Left ventricle myocardium inferior (tissue), 1 donor: ENCODE results near the gene KCNJ15. TPM values are rescaled to one million over a fixed set of nuclear protein-coding genes. Genes with fewer than 3 reads are reported as not detected.

Experiments
- DNase-seq: peaks from one replicate; pipeline ENCODE4 v3.0.0-alpha.2; 2020
- H3K27ac ChIP-seq: fragments of 200-600 bp; replicated peaks from 2 replicates; pipeline ENCODE4 v1.8.0; 2021
- H3K27me3 ChIP-seq: fragments of 200-600 bp; 2 replicates; pipeline ENCODE4 v1.8.0; 2021; ENCODE audit warnings: low read depth
- H3K36me3 ChIP-seq: fragments of 200-600 bp; 2 replicates; pipeline ENCODE4 v1.8.0; 2021
- H3K4me1 ChIP-seq: fragments of 200-600 bp; 2 replicates; pipeline ENCODE4 v1.8.0; 2021
- H3K4me3 ChIP-seq: fragments of 200-600 bp; 2 replicates; pipeline ENCODE4 v1.8.0; 2021; ENCODE audit warnings: mild to moderate bottlenecking, moderate library complexity
- H3K9me3 ChIP-seq: fragments of 200-600 bp; replicated peaks from 2 replicates; pipeline ENCODE4 v1.8.0; 2021
- CTCF ChIP-seq: fragments of 200-600 bp; IDR thresholded peaks from 2 replicates; pipeline ENCODE4 v1.8.0; 2021; ENCODE audit warnings: antibody characterized with exemption, mild to moderate bottlenecking, borderline replicate concordance
- intact Hi-C: fragments of 100-400 bp; cut with micrococcal nuclease; formaldehyde crosslinking; loops from one replicate; pipeline ENCODE4 v1.11.0; 2022
- total RNA-seq: library from RNA; stranded (reverse); fragmentation: NEBNext Ultra II Directional; extraction: Animal tissue kit (Norgen Biotek cat#: 25700); gene quantifications from one replicate; pipeline ENCODE4 v1.2.1, GENCODE V29; 2021
- donor health status: DM: no; HTN: yes; CAD: no; lungs with severe emphysema.

Gene KCNJ15
- total RNA-seq, 1 donor from 2014 or later: 0.30 TPM

- H3K9me3 ChIP-seq: no peaks in the 10 kb centered on the region
- TF ChIP-seq CTCF: no peak
- intact Hi-C loops: no loop called here
- DNase-seq: no peak
- no peaks in the 10 kb centered on the region for H3K4me1 ChIP-seq
- H3K36me3 ChIP-seq: no peaks in the 10 kb centered on the region
- no peaks in the 10 kb centered on the region for H3K27me3 ChIP-seq
- H3K27ac ChIP-seq: no peak overlapping the region
- no peak overlapping the region for H3K4me3 ChIP-seq
Observed at GRCh38 chr21:38287476-38287875, 30.7 kb downstream of the KCNJ15 start.

- no peaks in the 10 kb centered on the region for H3K36me3 ChIP-seq
- no peak for TF ChIP-seq CTCF
- H3K9me3 ChIP-seq: no peaks in the 10 kb centered on the region
- H3K27ac ChIP-seq: no peak overlapping the region
- intact Hi-C loops: no loop called here
- no peaks in the 10 kb centered on the region for H3K27me3 ChIP-seq
- no peak for DNase-seq
- H3K4me1 ChIP-seq: peaks cover 12% of the 10 kb centered on the region
- H3K4me3 ChIP-seq: no peak overlapping the region
Observed at GRCh38 chr21:38289705-38290485, 33.1 kb downstream of the KCNJ15 start.

GRCh38 chr21:38290809-38291208, 34.0 kb downstream of the KCNJ15 start:
- Histone ChIP-seq H3K36me3 (no peaks in the 10 kb centered on the region), H3K27me3 (no peaks in the 10 kb centered on the region), H3K9me3 (no peaks in the 10 kb centered on the region), H3K4me1 (peaks cover 14% of the 10 kb centered on the region), H3K27ac (no peak overlapping the region), H3K4me3 (no peak overlapping the region)
- DNase-seq: no peak
- intact Hi-C loops: no loop called here
- TF ChIP-seq CTCF: no peak

GRCh38 chr21:38291874-38292273, 35.1 kb downstream of the KCNJ15 start:
- Histone ChIP-seq H3K27ac (no peak overlapping the region), H3K4me3 (no peak overlapping the region), H3K36me3 (no peaks in the 10 kb centered on the region), H3K27me3 (no peaks in the 10 kb centered on the region), H3K4me1 (peaks cover 25% of the 10 kb centered on the region), H3K9me3 (no peaks in the 10 kb centered on the region)
- TF ChIP-seq CTCF: no peak
- DNase-seq: no peak
- intact Hi-C loops: no loop called here

- Histone ChIP-seq H3K9me3 (no peaks in the 10 kb centered on the region), H3K27me3 (no peaks in the 10 kb centered on the region), H3K36me3 (no peaks in the 10 kb centered on the region), H3K4me1 (peaks cover 33% of the 10 kb centered on the region), H3K4me3 (no peak overlapping the region), H3K27ac (no peak overlapping the region)
- intact Hi-C loops: no loop called here
- no peak for TF ChIP-seq CTCF
- no peak for DNase-seq
Observed at GRCh38 chr21:38293113-38293512, 36.3 kb downstream of the KCNJ15 start.
